OCI-LY1 (cell line): ENCODE data around the gene MDGA2.

Experiments used
- H2AFZ ChIP-seq: fragments of 200-600 bp; sonication (generic), shearing (Covaris generic); 2 replicates; pipeline ENCODE4 v1.6.0; 2014; ENCODE audit warnings: antibody characterized with exemption, mild to moderate bottlenecking, low read length
- H3F3A ChIP-seq: fragments of 200-600 bp; sonication (generic), shearing (Covaris generic); 2 replicates; pipeline ENCODE4 v1.6.0; 2014; ENCODE audit warnings: mild to moderate bottlenecking, antibody characterized with exemption, low read length, moderate library complexity; ENCODE audit not compliant: insufficient read depth
- H3K27ac ChIP-seq: fragments of 200-600 bp; sonication (generic); 2 replicates; pipeline ENCODE4 v1.5.1; 2014; ENCODE audit warnings: low read length, mixed run types, mild to moderate bottlenecking, low read depth; ENCODE audit not compliant: poor library complexity, severe bottlenecking
- H3K27me3 ChIP-seq: fragments of 200-600 bp; sonication (generic); 2 replicates; pipeline ENCODE4 v1.6.0; 2014; ENCODE audit warnings: antibody characterized with exemption, mild to moderate bottlenecking, low read length, moderate library complexity; ENCODE audit not compliant: insufficient read depth
- H3K36me3 ChIP-seq: fragments of 200-600 bp; sonication (generic); 2 replicates; pipeline ENCODE4 v1.6.1; 2014; ENCODE audit warnings: mild to moderate bottlenecking, antibody characterized with exemption, low read length, moderate library complexity, mixed read lengths; ENCODE audit not compliant: insufficient read depth
- H3K4me1 ChIP-seq: fragments of 200-600 bp; sonication (generic); 2 replicates; pipeline ENCODE4 v1.5.1; 2014; ENCODE audit warnings: mild to moderate bottlenecking, low read length, moderate library complexity; ENCODE audit not compliant: insufficient read depth, severe bottlenecking
- H3K4me2 ChIP-seq: fragments of 200-600 bp; sonication (generic), shearing (Covaris generic); 2 replicates; pipeline ENCODE4 v1.6.1; 2014; ENCODE audit warnings: low read length
- H3K4me3 ChIP-seq: fragments of 200-600 bp; sonication (generic); 2 replicates; pipeline ENCODE4 v1.5.1; 2014; ENCODE audit warnings: low read length, low read depth, mild to moderate bottlenecking, mixed read lengths; ENCODE audit not compliant: poor library complexity, severe bottlenecking
- H3K79me2 ChIP-seq: fragments of 200-600 bp; shearing (Covaris generic); 2 replicates; pipeline ENCODE4 v1.6.1; 2016; ENCODE audit warnings: mixed run types, low read length, mixed read lengths; ENCODE audit not compliant: insufficient read depth
- H3K9ac ChIP-seq: fragments of 200-600 bp; sonication (generic), shearing (Covaris generic); 2 replicates; pipeline ENCODE4 v1.6.1; 2014; ENCODE audit warnings: mild to moderate bottlenecking, low read length, mixed read lengths
- H3K9me2 ChIP-seq: fragments of 200-600 bp; sonication (generic), shearing (Covaris generic); 2 replicates; pipeline ENCODE4 v1.6.1; 2014; ENCODE audit warnings: low read depth, mild to moderate bottlenecking, low read length, mixed read lengths
- H3K9me3 ChIP-seq: fragments of 200-600 bp; shearing (Covaris generic); 2 replicates; pipeline ENCODE4 v1.6.1; 2014; ENCODE audit warnings: low read length, mixed read lengths
- H4K20me1 ChIP-seq: fragments of 200-600 bp; sonication (generic), shearing (Covaris generic); 2 replicates; pipeline ENCODE4 v1.6.0; 2016; ENCODE audit warnings: mild to moderate bottlenecking, low read length; ENCODE audit not compliant: insufficient read depth
- EZH2 ChIP-seq: fragments of 200-600 bp; sonication (generic), shearing (Covaris generic); IDR thresholded peaks from 2 replicates; pipeline ENCODE4 v1.8.0; 2017; ENCODE audit warnings: borderline replicate concordance, mixed run types, mild to moderate bottlenecking, antibody characterized with exemption, low read length, moderate library complexity, mixed read lengths
- TF ChIP-seq, protein P1 (sequence below): fragments of 200-600 bp; sonication (generic), shearing (Covaris generic); IDR thresholded peaks from 2 replicates; pipeline ENCODE4 v1.5.1; 2017; ENCODE audit warnings: mild to moderate bottlenecking, antibody characterized with exemption, low read length, moderate library complexity, mixed read lengths

MDGA2 gene

DNA sequence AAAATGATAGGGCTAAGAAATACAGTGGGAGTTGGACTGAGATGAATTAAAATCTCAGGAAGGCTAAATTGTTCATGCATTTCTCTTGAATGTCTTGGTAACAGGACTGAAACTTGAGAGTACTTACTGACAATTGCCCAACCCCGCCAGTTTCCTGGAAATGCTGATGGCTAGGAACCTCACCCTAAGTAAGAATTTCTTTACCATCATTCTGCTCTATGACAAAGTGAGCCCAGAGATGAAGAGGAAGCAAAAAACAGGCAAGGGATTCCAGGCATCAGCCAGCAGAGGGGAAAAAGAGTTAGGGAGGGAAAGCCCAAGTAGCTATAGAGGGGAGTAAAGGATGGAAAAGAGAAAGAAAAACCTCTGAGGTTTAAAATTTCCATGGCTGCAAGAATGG, 397.7 kb downstream of the MDGA2 start:
- Histone ChIP-seq H3K27ac (no peak overlapping the region), H3K36me3 (no peaks in the 10 kb centered on the region), H4K20me1 (no peaks in the 10 kb centered on the region), H3K79me2 (no peaks in the 10 kb centered on the region), H2AFZ (no peak overlapping the region), H3K9me2 (no peaks in the 10 kb centered on the region), H3K27me3 (no peaks in the 10 kb centered on the region), H3K4me3 (no peak overlapping the region), H3K4me1 (no peaks in the 10 kb centered on the region), H3K4me2 (no peak overlapping the region), H3K9ac (no peak overlapping the region), H3K9me3 (no peaks in the 10 kb centered on the region), H3F3A (no peaks in the 10 kb centered on the region)
- TF ChIP-seq, protein P1, sequence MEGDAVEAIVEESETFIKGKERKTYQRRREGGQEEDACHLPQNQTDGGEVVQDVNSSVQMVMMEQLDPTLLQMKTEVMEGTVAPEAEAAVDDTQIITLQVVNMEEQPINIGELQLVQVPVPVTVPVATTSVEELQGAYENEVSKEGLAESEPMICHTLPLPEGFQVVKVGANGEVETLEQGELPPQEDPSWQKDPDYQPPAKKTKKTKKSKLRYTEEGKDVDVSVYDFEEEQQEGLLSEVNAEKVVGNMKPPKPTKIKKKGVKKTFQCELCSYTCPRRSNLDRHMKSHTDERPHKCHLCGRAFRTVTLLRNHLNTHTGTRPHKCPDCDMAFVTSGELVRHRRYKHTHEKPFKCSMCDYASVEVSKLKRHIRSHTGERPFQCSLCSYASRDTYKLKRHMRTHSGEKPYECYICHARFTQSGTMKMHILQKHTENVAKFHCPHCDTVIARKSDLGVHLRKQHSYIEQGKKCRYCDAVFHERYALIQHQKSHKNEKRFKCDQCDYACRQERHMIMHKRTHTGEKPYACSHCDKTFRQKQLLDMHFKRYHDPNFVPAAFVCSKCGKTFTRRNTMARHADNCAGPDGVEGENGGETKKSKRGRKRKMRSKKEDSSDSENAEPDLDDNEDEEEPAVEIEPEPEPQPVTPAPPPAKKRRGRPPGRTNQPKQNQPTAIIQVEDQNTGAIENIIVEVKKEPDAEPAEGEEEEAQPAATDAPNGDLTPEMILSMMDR, result no peak
- no peak for TF ChIP-seq EZH2

DNA sequence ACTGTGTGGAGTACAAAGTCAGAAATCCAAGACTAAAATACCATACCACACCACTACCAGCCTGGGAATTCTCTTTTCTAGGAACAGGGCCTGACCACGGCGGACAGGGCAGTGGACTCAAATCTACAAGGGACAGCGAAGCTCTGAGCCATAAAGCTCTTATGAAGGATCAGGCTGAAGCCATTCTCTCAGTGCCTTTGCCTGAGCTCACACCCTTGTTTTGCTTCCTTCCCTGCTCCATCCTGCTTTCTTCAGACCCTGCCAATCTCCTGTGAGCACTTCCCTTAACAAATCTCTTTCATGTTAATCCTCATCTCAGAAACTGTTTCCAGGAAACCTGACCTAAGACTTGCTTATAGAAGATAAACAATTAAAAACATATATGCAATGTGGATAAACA, 398.5 kb downstream of the MDGA2 start:
- H3K9me2 ChIP-seq, result no peaks in the 10 kb centered on the region
- no peaks in the 10 kb centered on the region for H3K79me2 ChIP-seq
- H3K4me3 ChIP-seq, result no peak overlapping the region
- no peak overlapping the region for H3K4me2 ChIP-seq
- no peaks in the 10 kb centered on the region for H3K36me3 ChIP-seq
- H3K27ac ChIP-seq, result no peak overlapping the region
- H4K20me1 ChIP-seq, result no peaks in the 10 kb centered on the region
- H3K9ac ChIP-seq, result no peak overlapping the region
- H2AFZ ChIP-seq, result no peak overlapping the region
- H3K27me3 ChIP-seq, result no peaks in the 10 kb centered on the region
- no peaks in the 10 kb centered on the region for H3K4me1 ChIP-seq
- no peaks in the 10 kb centered on the region for H3K9me3 ChIP-seq
- H3F3A ChIP-seq, result no peaks in the 10 kb centered on the region
- TF ChIP-seq, protein P1, result no peak
- no peak for TF ChIP-seq EZH2

DNA sequence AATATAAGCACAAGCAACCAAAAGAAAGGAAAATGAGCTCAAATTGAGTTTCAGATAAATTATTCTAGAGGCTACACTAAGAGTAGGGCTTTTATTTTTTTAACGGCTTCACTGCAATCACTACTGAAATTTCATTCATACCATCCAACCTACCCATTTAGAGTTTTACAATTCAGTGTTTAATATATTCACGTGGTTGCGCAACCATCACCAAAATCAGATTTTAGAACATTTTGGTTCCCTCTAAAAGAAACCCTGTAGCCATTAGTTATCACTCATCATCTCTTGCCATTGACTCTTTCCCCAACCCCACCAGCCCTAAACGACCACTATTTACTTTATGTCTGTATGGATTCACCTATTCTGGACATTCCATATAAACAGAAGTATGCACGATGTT, 401.5 kb downstream of the MDGA2 start:
- Histone ChIP-seq H3K9me2 (no peaks in the 10 kb centered on the region), H3K27me3 (no peaks in the 10 kb centered on the region), H3K79me2 (no peaks in the 10 kb centered on the region), H3K9me3 (no peaks in the 10 kb centered on the region), H3K4me1 (no peaks in the 10 kb centered on the region), H3K4me3 (no peak overlapping the region), H3K27ac (no peak overlapping the region), H3K4me2 (no peak overlapping the region), H3F3A (no peaks in the 10 kb centered on the region), H2AFZ (no peak overlapping the region), H3K36me3 (no peaks in the 10 kb centered on the region), H3K9ac (no peak overlapping the region), H4K20me1 (no peaks in the 10 kb centered on the region)
- TF ChIP-seq, protein P1, result no peak
- no peak for TF ChIP-seq EZH2
